ENCODE measurements around the gene MDFIC2.
"Not testable (repeated sequence)": the region's sequence is repeated elsewhere in the genome, so short reads cannot be mapped to it uniquely, and the experiment has no call there.

The MDFIC2 gene

GRCh38 chr3:70250492-70250891 is 61.9 kb downstream of the MDFIC2 start:
- DNase-seq = no peak

DNA sequence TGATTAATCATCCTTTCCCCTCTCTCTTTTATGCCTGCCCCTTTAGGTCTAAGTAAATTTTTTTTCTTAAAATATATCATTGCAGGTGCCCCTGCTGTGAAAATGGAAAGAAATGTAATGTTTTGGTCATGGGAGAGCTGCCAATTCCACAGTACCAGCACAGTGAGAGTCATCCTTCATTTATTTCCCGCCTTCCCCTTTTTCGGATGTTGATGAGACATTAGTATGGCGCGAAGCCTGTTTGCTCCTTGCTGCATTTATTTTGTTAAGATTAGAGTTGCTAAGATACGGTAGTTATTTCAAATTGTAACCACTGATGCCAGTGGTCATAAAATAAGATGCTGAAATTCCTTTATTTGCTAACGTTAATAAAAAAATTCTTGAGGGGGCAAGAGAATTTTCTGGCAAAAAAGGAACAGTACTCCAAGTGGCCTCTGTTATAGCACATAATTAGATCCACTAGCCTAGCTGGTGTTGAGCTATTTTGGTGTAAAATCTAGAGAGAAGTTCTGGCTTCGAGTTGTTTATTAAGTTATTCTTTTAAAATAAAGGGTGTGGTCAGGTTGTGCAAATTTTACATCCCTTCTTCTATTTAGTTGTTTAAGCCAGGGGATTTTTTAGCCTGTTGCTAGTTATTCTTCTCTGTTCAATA is 62.8 kb downstream of the MDFIC2 start:
- no peak for DNase-seq

DNA sequence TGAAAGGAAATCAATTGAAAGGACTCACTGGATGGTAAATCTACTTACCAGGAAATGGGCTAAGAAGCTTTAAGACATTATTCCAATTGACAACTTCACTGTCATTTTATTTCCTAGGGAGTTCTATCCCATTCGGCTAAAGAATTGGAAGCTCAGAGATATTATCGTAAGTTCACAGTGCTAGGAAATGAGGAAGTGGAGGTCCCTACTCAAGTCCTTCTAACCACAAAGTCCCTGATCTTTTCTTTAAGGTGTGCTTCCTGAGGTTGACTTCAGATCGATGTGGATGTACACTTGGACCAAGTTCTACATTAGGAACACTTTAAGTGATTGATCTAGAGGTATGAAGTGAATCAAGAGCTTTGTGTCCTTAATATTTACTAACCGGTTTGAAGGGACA is 63.6 kb downstream of the MDFIC2 start:
- DNase-seq = no peak

DNA sequence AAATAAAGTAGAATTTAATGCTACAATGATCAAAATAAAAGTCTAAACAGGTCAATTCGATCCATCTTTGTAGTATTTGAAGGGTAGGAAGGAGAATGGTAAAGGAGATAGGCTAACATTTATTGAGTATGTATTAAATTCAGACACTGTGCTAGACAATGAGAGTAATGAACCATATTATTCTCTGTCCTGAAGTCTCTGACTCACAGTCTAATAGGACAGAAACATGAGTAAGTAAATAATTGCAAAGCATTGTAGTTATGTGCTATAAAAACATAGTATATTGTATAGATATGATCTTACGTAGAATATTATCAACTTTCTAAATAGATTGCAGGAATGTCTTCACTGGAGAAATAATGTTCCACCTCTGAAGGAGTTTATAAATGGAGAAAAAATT is 64.5 kb downstream of the MDFIC2 start:
- DNase-seq = no peak

DNA sequence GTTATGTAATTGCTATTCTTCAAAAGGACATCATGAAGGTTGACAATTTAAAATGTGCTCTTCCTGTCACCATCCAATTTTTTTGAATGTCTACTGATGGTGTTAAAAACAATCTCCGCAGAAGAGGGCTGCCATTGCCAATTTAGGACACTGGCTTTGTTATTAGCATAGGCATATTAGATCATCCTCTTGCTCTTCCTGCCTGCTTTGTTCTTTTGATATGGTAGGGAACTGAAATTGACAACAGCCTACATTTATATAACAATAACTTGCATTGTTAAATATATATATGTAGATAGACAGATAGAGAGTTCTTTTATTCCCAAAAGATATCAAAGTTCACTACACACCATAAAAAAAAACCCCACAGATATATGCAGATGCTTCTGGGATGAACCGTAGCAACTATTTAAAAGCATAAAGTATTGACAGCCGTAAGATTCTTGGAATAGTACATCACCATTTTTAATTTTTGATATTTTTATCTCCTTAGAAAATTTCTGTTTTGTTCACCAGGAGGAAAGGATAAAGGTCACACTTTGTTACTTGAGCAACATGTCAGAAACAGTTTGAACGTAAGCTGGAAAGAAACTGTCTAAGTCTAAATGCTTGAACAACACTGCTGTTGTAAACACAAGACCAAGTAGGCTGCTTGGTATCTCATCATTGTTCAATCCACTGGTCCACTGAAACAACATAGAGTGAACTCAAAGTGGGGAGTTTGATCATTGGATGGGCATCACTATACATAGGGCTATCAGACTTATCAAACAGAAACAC is 66.5 kb downstream of the MDFIC2 start:
- DNase-seq = no peak

DNA sequence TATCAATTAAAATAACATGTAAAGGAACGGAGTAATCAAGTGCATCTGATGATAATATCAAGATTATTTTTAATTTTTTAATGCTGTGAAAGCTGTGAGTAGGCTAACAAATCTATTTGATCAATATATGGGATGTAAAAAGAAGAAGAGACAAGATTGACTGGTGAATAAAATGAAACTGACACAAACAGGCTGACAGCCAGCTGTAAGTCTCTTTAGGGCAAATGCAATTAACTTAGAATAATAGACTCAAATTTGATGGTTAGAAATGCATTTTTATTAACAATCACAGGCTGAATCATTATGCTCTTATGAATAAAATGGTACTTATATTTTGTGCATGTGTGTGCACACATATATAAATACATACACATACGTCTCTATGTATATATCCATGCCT is 68.0 kb downstream of the MDFIC2 start:
- no peak for DNase-seq

- DNase-seq = no peak
Observed at GRCh38 chr3:70242297-70242882, 70.0 kb downstream of the MDFIC2 start.

- no peak for DNase-seq
Observed at GRCh38 chr3:70233812-70234211, 78.6 kb downstream of the MDFIC2 start.

GRCh38 chr3:70233112-70233511 is 79.3 kb downstream of the MDFIC2 start:
- no peak for DNase-seq

DNA sequence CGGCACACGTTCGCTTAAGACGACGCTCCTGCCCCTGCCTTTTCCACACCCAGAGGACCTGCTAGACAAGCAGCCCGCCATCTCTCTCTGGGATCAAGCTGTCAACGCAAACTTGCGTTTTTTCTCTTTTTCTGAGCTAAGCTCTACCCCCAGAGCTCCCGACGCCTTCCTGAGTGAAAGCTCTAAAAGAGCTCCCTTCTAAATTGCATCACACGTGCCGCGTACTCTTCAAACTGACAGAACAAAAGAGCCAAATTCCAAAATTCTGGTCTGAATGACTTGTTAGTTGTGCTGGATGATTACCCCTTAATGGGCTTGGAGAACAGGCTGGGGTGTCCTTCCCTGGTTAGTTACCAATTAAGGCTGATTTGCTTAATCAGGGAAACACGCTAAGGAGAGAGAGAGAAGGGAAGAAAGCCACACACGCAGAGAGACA is 81.2 kb downstream of the MDFIC2 start:
- no peak for DNase-seq

DNA sequence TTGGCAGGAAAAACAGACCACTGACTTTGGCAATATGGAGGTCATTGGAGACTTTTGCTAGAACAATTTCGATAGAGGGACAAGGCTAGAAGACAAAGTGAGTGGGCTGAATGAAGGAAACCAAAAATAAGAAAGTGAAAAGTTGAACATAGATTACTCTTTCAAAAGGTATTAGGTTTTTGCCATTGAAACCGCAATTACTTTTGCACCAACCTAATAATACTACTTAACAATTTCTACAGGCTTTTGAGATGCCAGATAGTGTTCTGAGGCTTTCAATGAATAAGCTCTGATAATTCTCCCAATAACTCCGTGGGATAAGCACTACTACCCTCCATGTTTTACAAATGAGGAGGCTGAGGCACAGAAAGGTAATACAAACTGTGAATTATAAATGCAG is 85.0 kb downstream of the MDFIC2 start:
- DNase-seq = no peak

DNA sequence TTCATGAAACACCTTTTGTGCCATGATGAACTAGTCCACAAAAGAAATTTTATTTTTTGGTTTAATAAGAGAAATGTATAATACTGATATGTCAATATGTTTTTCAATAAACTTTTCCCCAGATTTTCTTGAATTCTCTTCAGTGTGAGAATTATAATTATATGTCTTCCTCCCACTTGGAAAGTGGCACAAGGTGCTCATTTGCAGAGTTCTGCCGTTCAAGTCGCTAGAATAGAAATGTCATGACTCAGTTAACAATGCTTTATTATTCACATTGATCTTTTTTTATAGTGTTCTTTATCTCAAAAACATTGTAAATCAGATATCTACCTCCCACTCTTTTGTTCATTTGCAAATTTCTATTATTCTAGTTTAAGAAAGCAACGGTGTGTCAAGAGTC is 87.3 kb downstream of the MDFIC2 start:
- DNase-seq = no peak

DNA sequence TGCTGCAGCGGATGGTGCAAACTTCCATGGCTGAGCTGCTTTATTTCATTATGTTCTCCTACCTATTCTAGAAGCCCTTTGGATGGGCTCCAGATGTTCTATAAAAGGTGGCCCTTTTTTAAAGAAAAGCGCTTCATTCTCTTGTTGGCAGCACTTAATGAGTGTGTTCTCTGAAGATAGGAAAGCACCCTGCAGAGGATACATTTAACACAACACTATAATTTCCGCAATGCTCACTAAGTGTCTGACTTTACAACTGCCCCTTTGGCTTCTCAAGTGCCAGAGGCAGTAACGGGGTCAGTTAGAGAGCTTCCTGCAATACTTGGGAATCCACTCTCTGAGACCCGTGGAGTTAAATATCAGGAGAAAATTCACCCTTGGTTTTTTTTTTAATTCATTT is 88.1 kb downstream of the MDFIC2 start:
- no peak for DNase-seq

GRCh38 chr3:70218471-70218870 is 94.0 kb downstream of the MDFIC2 start:
- DNase-seq = no peak

GRCh38 chr3:70211274-70211673 is 101.2 kb downstream of the MDFIC2 start:
- not testable (repeated sequence) for DNase-seq

- DNase-seq = no peak
Observed at GRCh38 chr3:70201975-70202374, 110.5 kb downstream of the MDFIC2 start.

- no peak for DNase-seq
Observed at GRCh38 chr3:70189884-70190473, 122.5 kb downstream of the MDFIC2 start.

GRCh38 chr3:70186221-70186620 is 126.2 kb downstream of the MDFIC2 start:
- DNase-seq = no peak

DNA sequence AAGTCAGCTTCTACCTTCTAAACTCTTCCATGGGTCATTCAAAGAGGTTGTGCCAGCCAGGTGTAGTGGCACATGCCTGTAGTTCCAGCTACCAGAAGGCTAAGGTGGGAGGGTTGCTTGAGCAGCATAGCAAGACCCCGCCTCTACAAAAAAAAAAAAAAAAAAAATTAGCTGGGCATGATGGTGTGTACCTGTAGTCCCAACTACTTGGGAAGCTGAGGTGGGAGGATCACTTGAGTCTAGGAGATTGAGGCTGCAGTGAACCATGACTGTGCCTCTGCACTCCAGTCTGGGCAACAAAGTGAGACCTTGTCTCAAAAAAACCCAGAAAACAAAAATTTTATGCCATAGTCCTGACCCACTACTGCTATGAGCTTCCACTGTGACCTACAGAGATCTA is 126.8 kb downstream of the MDFIC2 start:
- no peak for DNase-seq

DNA sequence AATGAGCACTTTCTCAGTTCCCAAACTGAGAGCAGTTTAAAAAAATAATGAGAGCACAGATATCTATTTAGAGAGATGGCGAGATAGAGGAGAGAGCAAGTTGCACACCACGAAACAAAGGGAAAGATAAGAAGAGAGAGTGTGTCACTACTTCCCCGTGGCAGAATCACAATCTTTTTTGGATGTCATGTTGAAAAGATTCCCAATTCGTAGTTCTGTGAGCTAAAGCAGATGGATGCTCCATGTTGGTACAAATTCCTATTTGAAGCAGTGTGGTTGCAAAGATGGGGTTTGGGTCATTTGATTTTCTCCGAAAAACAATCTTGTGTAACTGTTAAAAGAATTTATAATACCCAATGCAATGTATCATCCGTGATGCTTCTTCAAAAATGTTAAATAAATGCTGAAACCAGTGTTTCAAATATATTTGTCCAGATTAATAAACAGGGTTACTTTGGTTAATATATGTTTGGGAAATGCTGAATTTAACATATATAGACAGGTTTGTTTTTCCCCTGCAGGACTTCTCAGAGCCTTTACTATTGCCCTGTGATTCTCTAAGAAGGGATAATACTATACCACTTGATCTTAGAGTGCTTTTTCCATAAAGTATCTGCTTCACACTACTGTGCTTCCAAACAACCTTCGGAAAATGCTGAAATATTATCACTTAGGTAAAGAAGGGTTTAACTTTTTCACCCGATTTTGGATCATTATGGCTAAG is 128.5 kb downstream of the MDFIC2 start:
- no peak for DNase-seq

DNA sequence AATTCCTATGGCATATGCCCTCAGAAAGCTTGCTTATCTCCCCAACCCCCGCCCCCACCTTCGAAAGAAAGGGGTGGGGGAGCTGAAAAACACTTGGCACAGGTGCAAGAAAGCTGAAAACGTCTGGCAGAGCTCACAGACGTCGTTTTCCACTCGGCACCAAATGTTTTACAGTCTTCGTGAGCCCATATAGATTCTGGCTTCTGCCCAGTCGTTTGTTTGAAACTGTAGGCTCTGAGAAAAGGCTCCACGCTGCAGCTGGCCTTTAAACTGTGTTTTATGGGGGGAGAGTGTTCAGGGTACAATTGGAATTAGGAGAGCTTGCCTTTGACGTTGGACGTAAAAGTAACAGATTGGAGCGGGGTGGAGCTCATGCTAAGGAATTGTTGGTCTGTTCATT is 130.3 kb downstream of the MDFIC2 start:
- DNase-seq = no peak

- no peak for DNase-seq
Observed at GRCh38 chr3:70180664-70181063, 131.8 kb downstream of the MDFIC2 start.

- DNase-seq = no peak
Observed at GRCh38 chr3:70179111-70179510, 133.3 kb downstream of the MDFIC2 start.

All from NCI-H446 treated with DMSO at 0.1 percent for 48 hours (cell line).